IPS DF 19.7 (cell line): ENCODE measurements around the gene NELL1.

Source experiments
- DNase-seq: peaks from one replicate; pipeline ENCODE4 v3.0.0-alpha.2; 2013; ENCODE audit warnings: low read depth, low spot score

The NELL1 gene

GRCh38 chr11:21412652-21413383 is 743.4 kb downstream of the NELL1 start:
- no peak for DNase-seq

DNA sequence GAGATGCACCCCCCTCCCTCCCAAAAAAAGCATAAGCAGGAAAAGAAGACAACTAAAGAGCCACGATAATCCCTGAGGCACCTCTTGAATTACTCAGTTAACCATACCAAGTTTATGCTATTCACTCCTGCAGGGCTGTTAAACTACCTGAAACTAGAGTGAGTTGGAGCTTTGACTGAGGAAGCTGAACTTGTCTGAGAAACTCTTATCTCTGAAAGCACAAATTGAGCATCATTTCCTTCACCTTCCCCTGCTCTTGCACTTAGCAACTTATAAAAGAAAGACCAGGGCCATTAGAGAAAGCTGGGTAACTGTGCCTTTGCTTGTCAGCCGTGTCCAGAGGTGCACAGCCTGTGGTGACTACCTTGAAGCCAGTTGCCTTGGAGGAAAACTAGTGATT is 745.6 kb downstream of the NELL1 start:
- no peak for DNase-seq

DNA sequence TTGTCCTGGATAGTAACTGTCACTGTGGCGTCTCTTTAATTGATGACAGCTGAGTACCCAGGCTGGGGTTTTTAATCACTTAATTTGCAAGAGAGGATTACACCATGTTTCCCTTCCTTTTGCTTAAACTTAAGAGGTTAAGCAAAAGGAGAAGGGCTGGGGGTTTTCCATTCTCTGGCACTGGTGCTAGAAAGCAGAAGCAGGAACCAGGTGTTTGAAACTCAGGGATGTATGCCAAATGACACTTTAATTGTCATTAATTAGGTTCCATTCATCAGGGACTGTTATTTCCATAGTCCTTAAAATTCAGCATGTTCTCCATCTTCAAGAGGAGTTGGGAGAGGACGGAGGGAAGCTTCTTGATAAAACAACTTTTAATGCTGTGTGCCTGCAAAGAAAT is 746.2 kb downstream of the NELL1 start:
- DNase-seq, result no peak

GRCh38 chr11:21421711-21422329 is 752.4 kb downstream of the NELL1 start:
- no peak for DNase-seq

DNA sequence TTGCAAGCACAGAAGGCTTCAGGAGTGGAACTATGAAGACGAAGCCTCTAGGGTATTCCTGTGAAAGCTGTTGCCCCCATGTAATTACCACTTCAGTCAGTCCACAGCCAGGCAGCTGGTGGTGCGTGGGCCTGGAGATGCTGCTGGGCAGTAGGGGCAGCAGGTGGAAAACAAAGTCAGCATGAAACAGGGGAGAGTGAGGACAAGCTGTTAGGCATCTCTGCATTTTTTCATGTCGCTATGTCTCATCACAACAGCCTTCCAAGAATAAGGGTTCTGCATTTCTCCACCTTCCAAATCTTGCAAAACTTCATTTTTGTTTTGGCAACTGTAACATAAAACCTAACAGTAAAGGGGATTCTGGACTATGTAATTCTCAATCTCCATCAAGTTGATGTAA is 757.5 kb downstream of the NELL1 start:
- DNase-seq, result no peak

DNA sequence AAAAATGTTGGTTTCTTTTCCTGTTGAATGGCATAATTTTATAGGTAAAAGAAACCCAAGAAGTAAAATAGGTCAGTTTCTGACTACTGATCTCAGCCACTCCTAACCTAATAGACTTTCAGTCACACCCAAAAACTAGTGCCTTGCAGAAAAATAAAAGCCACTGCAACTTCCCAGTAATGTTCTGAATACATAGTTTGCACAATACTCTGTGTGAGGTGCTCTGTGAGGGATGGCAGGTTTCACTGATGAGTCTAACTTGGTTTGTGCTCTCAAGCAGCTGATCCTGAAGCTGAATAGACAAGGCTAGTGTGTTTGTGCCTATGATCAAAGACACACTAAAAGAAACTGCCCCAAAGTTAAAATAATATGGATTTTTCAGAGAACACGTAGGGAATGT is 758.3 kb downstream of the NELL1 start:
- no peak for DNase-seq

GRCh38 chr11:21428796-21429195 is 759.4 kb downstream of the NELL1 start:
- no peak for DNase-seq

DNA sequence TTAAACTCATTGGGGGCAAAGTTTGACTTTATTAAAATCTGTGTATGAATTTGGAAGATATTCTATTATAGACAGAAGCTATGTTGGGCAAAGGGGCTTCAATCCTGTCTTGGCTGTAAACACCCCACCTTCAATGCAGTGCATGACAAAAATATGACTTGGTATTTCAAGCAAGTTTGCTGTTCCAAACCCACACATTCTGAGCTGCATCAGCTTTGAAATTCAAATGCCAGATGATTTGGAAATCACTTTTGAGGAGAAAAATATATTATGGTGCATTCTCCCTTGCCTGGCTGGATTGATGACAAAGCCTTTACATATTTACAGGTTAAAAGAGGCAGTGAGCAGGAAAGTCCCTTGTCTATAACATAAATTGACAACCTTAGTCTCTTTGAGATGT is 760.0 kb downstream of the NELL1 start:
- DNase-seq, result no peak

DNA sequence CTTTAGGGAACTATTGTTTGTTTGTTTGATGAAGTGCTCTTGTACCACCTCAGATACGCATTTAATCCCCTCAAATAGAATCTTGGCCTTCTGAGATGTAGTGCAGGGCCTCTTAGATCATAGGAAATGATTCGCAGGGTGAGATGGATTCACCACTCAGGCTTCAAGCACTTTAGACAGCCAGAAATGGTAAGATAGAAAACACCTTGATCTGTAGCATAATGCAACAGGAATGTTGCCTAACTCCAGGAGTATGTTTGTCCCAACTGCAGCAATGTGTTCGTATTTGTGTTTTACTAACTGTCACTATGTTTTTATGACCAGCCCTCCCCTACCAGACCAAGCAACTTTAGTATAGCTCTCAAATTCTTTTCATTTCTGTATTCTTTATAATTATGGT is 761.2 kb downstream of the NELL1 start:
- DNase-seq, result no peak

GRCh38 chr11:21446939-21447590 is 777.7 kb downstream of the NELL1 start:
- no peak for DNase-seq

DNA sequence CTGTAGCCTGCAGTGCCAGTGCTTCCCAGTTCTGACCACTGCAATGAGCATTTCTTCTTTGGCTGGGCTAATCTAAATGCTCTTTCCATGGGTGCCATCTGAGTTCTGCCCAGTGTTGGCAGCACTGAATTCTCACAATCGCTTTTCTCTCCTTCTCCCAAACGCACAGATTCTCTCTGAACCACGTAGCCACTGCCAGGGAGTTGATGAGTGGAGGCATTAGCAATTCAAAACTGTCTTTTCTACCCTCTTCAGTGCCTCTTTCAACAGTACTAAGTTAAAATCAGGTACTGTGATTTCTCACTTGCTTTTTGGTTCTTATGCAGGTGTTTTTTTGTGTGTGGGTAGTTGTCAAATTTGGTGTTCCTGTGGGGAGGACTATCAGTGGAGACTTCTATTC is 778.5 kb downstream of the NELL1 start:
- DNase-seq, result no peak

DNA sequence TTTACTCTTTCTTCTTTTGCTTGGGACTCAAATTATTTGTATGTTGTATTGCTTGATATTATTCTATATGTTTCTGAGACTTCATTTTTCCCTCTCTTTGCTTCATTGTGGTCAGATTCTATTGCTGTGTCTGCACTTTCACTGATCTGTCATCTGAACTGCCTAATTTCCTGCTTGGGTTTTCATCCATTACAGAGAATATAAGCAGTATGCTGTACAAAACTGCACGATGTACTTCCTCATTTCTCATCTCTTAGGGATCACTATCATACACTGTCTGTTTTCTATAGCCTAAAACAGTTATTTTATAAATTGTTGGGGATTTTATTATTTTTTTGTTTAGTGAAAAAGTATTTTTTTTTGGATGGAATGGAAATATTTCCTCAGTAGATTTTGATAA is 786.8 kb downstream of the NELL1 start:
- DNase-seq, result no peak

DNA sequence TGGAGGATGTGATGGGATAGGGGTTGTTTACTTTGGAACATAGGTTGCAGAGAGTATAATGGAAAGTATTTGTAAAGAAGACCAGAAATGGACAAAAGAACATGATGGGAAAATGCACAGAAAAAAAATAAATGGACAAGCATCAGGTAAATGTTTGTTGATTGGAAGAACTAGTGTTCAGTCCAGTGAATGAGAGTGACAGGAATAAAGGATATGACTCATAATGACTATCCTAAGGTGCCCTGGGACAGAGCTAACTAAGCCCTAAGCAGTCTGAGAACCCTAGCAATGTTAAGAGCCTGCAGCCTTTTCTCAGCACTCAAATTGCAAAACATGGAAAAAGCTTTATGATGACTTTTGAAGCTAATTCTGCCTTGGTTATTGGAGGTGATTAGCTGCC is 790.7 kb downstream of the NELL1 start:
- no peak for DNase-seq

GRCh38 chr11:21461701-21462100 is 792.3 kb downstream of the NELL1 start:
- no peak for DNase-seq

- no peak for DNase-seq
Observed at GRCh38 chr11:21464601-21465193, 795.3 kb downstream of the NELL1 start.

DNA sequence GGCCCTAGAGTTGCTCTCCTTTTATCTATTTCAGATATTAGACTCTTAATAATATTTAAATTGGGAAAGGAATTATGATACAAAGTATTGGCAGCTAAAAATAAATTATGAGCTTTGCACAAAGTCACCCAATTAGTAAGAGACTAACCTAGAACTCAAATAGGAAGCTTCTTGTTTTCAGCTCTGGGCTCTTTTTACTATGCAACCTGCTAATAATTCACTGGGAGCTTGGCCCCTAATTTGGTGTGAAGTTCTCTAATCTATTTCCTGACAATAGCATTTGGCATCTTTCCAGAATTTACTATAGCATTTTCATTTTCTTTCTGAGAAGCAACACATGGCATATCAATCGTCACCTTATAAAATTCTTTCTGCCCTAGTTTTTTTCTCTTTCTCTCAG is 795.8 kb downstream of the NELL1 start:
- no peak for DNase-seq

DNA sequence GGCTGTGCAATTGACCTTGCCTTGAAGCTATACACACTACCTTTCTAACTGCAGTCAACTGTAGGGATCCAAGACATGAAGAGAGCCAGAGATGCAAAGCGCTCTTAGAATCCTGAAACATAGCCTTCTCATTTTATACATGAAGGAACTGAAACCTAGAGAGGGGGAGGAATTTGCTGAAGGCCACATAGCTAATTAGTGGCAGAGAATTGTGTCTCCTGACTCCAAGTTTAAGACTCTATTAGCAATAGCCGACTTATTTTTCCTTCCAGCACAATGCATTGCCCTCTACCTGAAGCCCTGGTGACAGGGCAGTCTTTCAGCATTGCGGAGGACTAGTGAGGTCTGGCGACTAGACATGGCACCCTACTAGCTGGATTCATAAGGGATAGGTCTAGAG is 796.5 kb downstream of the NELL1 start:
- no peak for DNase-seq

DNA sequence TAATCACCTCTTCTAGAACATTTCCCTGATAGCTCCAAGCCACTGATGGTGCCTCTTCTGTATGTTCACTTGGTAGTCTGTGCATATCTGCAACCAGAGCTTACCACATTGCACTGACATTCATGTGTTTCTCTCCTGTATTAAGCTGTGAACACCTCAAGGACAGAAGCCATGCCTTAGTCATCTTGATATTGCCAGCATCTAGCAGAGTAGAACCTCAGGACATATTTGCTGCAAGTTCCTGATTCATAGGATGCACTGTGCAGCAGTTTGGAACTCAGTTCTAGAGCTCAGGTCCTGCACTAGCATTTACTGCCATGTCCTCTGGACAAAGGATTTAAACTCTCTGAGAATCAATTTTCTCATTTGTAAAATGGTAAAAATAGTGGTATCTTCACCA is 801.1 kb downstream of the NELL1 start:
- DNase-seq, result no peak

DNA sequence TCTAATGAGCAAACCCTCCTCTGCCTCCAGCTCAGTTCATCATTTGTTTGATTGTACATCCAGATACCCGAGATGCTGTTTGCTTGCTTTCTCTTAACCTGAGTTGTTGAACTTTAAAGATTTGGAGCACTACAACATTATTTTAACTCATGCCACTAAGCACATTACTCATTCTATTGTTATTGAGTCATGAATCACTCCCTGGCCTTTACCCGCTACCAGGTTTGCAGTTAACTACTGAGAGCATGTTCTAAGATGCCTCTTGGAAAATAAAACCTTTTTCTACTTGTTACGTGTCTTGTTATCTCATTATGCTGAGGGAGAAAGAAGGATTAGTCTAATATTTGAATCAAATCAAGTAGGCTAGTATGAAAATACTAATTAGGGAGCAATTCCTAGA is 802.9 kb downstream of the NELL1 start:
- no peak for DNase-seq

DNA sequence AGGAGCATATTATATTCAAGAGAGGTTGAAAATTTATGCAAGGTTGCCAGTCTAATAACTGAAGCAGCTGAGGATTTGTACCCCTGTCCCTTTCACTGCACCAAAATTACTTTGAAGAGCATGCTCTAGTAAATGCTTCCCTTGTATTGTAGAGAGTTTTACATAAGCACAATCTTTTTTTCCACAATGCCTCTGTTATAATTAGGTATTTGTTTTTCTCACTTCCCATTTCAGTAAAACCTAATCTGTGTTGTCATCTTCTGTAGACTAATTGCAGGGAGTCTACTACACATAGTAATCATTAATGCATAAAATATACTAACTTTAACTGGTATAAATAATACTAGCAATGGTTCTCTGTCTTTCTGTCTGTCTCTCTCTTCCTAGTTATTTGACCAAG is 805.1 kb downstream of the NELL1 start:
- no peak for DNase-seq

DNA sequence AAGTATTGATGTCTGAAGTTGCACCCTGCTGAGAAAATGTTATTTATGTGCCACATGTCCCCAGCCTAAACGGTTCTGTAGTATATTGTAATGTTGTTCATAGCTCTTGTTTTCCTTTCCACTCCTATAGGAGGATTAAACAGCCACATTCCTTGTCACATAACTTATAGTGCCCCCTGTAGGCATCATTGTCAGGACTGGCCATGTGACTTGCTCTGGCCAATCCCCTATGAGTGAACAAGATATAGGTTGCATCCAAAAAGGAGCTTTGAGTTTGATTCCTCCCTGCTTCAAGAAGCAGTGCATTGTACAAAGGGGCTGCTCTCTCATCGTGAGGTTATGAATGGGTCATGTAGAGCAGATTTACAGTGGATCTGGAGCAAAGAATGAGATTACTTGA is 805.9 kb downstream of the NELL1 start:
- no peak for DNase-seq

DNA sequence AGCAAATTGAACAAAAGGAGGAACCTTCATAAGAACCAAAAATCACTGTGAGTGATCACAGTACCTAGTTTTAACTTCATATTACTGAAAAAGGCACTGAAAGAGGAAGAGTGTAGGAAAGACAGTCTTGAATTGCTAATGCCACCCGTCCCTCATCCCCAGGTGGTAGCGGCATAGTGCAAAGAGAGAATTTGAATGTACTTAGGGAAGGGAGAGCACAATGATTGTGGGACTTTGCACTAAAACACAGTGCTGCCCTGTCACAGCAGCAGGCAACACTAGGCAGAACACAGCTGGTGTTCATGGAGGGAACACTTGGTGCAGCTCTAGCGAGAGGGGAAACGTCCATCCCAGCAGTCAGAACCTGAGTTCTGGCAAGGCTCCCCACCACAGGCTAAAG is 807.2 kb downstream of the NELL1 start:
- DNase-seq, result no peak

- DNase-seq, result no peak
Observed at GRCh38 chr11:21480240-21480639, 810.9 kb downstream of the NELL1 start.
